WTC11 (cell line): Measurements from ENCODE around the gene LDLRAD4. TPM values are rescaled to one million over a fixed set of nuclear protein-coding genes. Genes with fewer than 3 reads are reported as not detected.

ENCODE experiments used
- ATAC-seq: fragments of 200-7000 bp; cut with Tn5 transposase; 2 replicates; pipeline ENCODE4 v1.10.0; 2021; ENCODE audit warnings: mild to moderate bottlenecking, moderate library complexity
- CTCF ChIA-PET: fragments of 300-600 bp; sonication (Branson Sonifier 250); formaldehyde crosslinking; loops from one replicate; lab custom pipeline; 2021; ENCODE audit warnings: antibody characterized with exemption; lab: Charles Lee
- POLR2A ChIA-PET: fragments of 350-600 bp; sonication (Branson Sonifier 250); formaldehyde crosslinking; loops from one replicate; lab custom pipeline; 2021; ENCODE audit warnings: antibody characterized with exemption; lab: Charles Lee
- DNase-seq: peaks from one replicate; pipeline ENCODE4 v3.0.0; 2021; ENCODE audit warnings: low spot score
- H3K27ac Mint-ChIP-seq: 2 replicates; pipeline ENCODE4 v1.8.0; 2021; ENCODE audit warnings: mixed read lengths
- H3K27me3 Mint-ChIP-seq: 2 replicates; pipeline ENCODE4 v1.8.0; 2021; ENCODE audit warnings: low read depth, mild to moderate bottlenecking, moderate library complexity, mixed read lengths
- H3K36me3 Mint-ChIP-seq: 2 replicates; pipeline ENCODE4 v1.8.0; 2021; ENCODE audit warnings: mixed read lengths
- H3K4me1 Mint-ChIP-seq: 2 replicates; pipeline ENCODE4 v1.8.0; 2022; ENCODE audit warnings: mixed read lengths
- H3K4me3 Mint-ChIP-seq: 2 replicates; pipeline ENCODE4 v1.8.0; 2021; ENCODE audit warnings: mild to moderate bottlenecking, moderate library complexity, mixed read lengths
- H3K9me3 Mint-ChIP-seq: 2 replicates; pipeline ENCODE4 v1.8.0; 2021; ENCODE audit warnings: mixed read lengths
- CREB1 ChIP-seq: sonication (generic); formaldehyde crosslinking; IDR thresholded peaks from 2 replicates; pipeline ENCODE4 v1.8.0; 2023; ENCODE audit warnings: mild to moderate bottlenecking, missing genetic modification reagents
- CREM ChIP-seq: sonication (generic); formaldehyde crosslinking; IDR thresholded peaks from 2 replicates; pipeline ENCODE4 v1.8.1; 2022; ENCODE audit warnings: mild to moderate bottlenecking, missing genetic modification reagents, moderate library complexity
- ESRRA ChIP-seq: sonication (generic); formaldehyde crosslinking; IDR thresholded peaks from 2 replicates; pipeline ENCODE4 v1.8.1; 2022; ENCODE audit warnings: mild to moderate bottlenecking, missing genetic modification reagents, borderline replicate concordance
- GRHL2 ChIP-seq: fragments of 250-450 bp; sonication (Bioruptor Pico); IDR thresholded peaks from 2 replicates; pipeline ENCODE4 v1.8.0; 2022; ENCODE audit warnings: mild to moderate bottlenecking, moderate library complexity; ENCODE audit not compliant: insufficient replicate concordance, severe bottlenecking
- NFYB ChIP-seq: sonication (generic); formaldehyde crosslinking; conservative IDR thresholded peaks from 2 replicates; pipeline ENCODE4 v1.8.0; 2022; ENCODE audit warnings: low read depth, missing genetic modification reagents
- NR2C2 ChIP-seq: sonication (generic); formaldehyde crosslinking; IDR thresholded peaks from 2 replicates; pipeline ENCODE4 v1.8.0; 2022; ENCODE audit warnings: mild to moderate bottlenecking, missing genetic modification reagents
- OVOL2 ChIP-seq: fragments of 250-450 bp; sonication (Bioruptor Pico); IDR thresholded peaks from 2 replicates; pipeline ENCODE4 v1.9.0; 2021; ENCODE audit warnings: mild to moderate bottlenecking, borderline replicate concordance
- RORB ChIP-seq: fragments of 250-450 bp; sonication (Bioruptor Pico); IDR thresholded peaks from 2 replicates; pipeline ENCODE4 v1.9.0; 2021; ENCODE audit warnings: mild to moderate bottlenecking
- SMAD3 ChIP-seq: sonication (generic); formaldehyde crosslinking; IDR thresholded peaks from 2 replicates; pipeline ENCODE4 v1.8.0; 2022; ENCODE audit warnings: missing genetic modification reagents, mild to moderate bottlenecking, borderline replicate concordance
- TEAD1 ChIP-seq: sonication (generic); formaldehyde crosslinking; IDR thresholded peaks from 2 replicates; pipeline ENCODE4 v1.8.0; 2022; ENCODE audit warnings: mild to moderate bottlenecking, missing genetic modification reagents
- ZNF121 ChIP-seq: sonication (generic); formaldehyde crosslinking; IDR thresholded peaks from 2 replicates; pipeline ENCODE4 v1.8.0; 2023; ENCODE audit warnings: missing genetic modification reagents
- ZNF671 ChIP-seq: fragments of 250-450 bp; sonication (Bioruptor Pico); IDR thresholded peaks from 2 replicates; pipeline ENCODE4 v1.8.0; 2021; ENCODE audit warnings: mild to moderate bottlenecking
- total RNA-seq: library from RNA; stranded (reverse); gene quantifications from 3 replicates; pipeline ENCODE4 v1.2.3, GENCODE V29; 2021
- TF ChIP-seq, protein P1 (sequence below): sonication (generic); formaldehyde crosslinking; IDR thresholded peaks from 2 replicates; pipeline ENCODE4 v1.8.1; 2022; ENCODE audit warnings: mild to moderate bottlenecking, moderate library complexity, missing genetic modification reagents
- TF ChIP-seq, protein P2 (sequence below): sonication (generic); formaldehyde crosslinking; IDR thresholded peaks from 2 replicates; pipeline ENCODE4 v1.8.1; 2023; ENCODE audit warnings: mild to moderate bottlenecking, missing genetic modification reagents
- TF ChIP-seq, protein P3 (sequence below): sonication (generic); formaldehyde crosslinking; conservative IDR thresholded peaks from 2 replicates; pipeline ENCODE4 v1.8.1; 2023; ENCODE audit warnings: mild to moderate bottlenecking, low read depth, missing genetic modification reagents, moderate library complexity
- TF ChIP-seq, protein P4 (sequence below): sonication (generic); formaldehyde crosslinking; IDR thresholded peaks from 2 replicates; pipeline ENCODE4 v1.8.1; 2023; ENCODE audit warnings: mild to moderate bottlenecking, missing genetic modification reagents
- TF ChIP-seq, protein P5 (sequence below): fragments of 250-450 bp; sonication (Bioruptor Pico); IDR thresholded peaks from 2 replicates; pipeline ENCODE4 v1.9.0; 2021; ENCODE audit warnings: mild to moderate bottlenecking, borderline replicate concordance
- TF ChIP-seq, protein P6 (sequence below): sonication (generic); formaldehyde crosslinking; IDR thresholded peaks from 2 replicates; pipeline ENCODE4 v1.8.1; 2023; ENCODE audit warnings: mild to moderate bottlenecking, moderate library complexity, missing genetic modification reagents

Gene LDLRAD4
- total RNA-seq, 1 experiment from 2014 or later, result 6.2 TPM

DNA sequence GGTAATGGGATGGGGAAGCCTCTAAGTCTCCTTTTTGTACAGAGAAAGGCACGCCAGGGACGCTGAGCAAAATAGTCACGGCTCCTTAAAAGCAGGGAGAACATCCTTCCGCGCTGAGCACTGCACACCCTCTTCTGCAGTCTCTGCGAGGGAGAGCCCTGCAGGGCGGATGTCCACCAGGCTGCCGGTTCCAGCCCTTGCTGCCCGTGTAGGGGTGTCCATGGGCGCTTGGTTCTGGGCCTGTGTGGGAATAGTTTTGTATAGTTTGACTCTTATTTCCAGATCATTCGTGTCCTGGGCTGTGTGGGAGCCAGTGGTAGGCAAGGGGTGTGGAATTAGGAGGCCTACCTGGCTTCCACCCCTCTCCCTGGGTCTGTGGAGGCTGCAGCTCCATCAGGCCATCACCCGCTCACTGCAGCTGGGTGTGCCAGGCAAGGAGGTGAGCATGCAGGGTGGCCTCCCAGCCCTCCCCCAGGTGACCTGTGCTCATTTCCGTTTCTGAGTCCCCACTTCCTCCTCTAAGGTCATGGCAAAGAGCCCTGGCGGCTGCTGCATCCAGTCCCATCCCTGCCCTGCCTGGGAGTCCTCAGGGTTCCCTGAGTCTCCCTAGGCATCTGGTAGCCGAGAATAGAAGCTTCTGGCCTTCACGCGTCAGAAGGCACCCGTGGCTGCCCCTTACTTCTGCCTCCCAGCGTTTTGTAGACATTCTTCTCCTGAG, 202.6 kb downstream of the LDLRAD4 start (continued):
- TF ChIP-seq, protein P1, sequence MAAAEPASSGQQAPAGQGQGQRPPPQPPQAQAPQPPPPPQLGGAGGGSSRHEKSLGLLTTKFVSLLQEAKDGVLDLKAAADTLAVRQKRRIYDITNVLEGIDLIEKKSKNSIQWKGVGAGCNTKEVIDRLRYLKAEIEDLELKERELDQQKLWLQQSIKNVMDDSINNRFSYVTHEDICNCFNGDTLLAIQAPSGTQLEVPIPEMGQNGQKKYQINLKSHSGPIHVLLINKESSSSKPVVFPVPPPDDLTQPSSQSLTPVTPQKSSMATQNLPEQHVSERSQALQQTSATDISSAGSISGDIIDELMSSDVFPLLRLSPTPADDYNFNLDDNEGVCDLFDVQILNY, result no peak
- TF ChIP-seq TEAD1, result no peak
- TF ChIP-seq, protein P2, sequence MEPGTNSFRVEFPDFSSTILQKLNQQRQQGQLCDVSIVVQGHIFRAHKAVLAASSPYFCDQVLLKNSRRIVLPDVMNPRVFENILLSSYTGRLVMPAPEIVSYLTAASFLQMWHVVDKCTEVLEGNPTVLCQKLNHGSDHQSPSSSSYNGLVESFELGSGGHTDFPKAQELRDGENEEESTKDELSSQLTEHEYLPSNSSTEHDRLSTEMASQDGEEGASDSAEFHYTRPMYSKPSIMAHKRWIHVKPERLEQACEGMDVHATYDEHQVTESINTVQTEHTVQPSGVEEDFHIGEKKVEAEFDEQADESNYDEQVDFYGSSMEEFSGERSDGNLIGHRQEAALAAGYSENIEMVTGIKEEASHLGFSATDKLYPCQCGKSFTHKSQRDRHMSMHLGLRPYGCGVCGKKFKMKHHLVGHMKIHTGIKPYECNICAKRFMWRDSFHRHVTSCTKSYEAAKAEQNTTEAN (CRISPR knock-in tag), result no peak
- no peak for TF ChIP-seq SMAD3 (CRISPR knock-in tag)
- no peak for TF ChIP-seq NFYB
- TF ChIP-seq RORB (CRISPR knock-in tag), result no peak
- no peak for TF ChIP-seq ESRRA (CRISPR knock-in tag)
- no peak for TF ChIP-seq OVOL2
- TF ChIP-seq CREB1 (CRISPR knock-in tag), result no peak
- no peak for TF ChIP-seq ZNF121 (CRISPR knock-in tag)

DNA sequence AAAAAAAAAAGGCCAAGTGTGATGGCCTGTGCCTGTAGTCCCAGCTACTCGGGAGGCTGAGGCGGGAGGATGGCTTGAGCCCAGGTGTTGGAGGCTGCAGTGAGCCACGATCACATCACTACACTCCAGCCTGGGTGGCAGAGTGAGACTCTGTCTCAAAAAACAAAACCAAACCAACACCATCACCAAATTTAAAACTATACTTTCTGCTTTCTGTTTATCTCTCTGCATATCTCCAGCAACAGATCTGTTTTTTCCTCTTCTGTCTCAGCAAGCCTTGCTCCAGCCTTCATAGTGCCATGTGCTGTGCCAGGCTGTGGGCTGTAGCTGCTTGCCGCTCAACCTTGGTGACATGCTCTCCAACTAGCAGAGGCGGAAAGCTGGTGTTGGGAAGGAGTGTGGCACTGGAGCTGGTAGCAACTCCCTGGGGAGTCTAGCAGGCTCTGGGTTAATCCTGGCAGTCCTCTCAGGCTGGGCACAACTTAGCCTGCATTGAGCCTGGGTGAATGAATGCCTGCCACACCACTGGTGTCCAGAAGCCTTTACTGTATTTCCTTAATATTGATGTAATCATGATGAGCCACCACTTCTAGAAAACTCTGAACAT, 204.1 kb downstream of the LDLRAD4 start:
- CTCF ChIA-PET, result no interaction called here
- TF ChIP-seq, protein P3, sequence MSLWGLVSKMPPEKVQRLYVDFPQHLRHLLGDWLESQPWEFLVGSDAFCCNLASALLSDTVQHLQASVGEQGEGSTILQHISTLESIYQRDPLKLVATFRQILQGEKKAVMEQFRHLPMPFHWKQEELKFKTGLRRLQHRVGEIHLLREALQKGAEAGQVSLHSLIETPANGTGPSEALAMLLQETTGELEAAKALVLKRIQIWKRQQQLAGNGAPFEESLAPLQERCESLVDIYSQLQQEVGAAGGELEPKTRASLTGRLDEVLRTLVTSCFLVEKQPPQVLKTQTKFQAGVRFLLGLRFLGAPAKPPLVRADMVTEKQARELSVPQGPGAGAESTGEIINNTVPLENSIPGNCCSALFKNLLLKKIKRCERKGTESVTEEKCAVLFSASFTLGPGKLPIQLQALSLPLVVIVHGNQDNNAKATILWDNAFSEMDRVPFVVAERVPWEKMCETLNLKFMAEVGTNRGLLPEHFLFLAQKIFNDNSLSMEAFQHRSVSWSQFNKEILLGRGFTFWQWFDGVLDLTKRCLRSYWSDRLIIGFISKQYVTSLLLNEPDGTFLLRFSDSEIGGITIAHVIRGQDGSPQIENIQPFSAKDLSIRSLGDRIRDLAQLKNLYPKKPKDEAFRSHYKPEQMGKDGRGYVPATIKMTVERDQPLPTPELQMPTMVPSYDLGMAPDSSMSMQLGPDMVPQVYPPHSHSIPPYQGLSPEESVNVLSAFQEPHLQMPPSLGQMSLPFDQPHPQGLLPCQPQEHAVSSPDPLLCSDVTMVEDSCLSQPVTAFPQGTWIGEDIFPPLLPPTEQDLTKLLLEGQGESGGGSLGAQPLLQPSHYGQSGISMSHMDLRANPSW (CRISPR knock-in tag), result no peak
- TF ChIP-seq ZNF671 (CRISPR knock-in tag), result no peak
- H3K4me1 Mint-ChIP-seq, result peaks cover 7% of the 10 kb centered on the region
- H3K27ac Mint-ChIP-seq, result no peak overlapping the region
- POLR2A ChIA-PET, result no interaction called here
- DNase-seq (no peak), ATAC-seq (no peak)
- H3K36me3 Mint-ChIP-seq, result no peaks in the 10 kb centered on the region
- peaks cover 6% of the 10 kb centered on the region; the same call in 1 of the 2 replicates for H3K9me3 Mint-ChIP-seq
- H3K4me3 Mint-ChIP-seq, result no peak overlapping the region
- H3K27me3 Mint-ChIP-seq, result no peaks in the 10 kb centered on the region

DNA sequence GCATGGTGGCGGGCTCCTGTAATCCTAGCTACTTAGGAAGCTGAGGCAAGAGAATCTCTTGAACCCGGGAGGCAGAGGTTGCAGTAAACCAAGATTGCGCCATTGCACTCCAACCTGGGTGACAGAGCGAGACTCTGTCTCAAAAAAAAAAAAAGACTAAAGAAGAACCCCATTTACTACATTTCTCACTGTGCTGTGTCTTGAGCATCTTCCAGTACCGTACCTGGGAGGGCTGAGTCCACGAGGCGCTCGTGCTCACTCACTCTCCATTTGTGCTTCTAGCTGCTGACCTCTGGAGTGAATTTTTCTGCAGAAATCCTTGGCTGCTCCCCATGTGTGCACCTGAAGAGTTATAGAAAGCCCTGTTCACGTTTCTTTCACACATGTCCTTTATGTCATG, 204.8 kb downstream of the LDLRAD4 start:
- H3K27ac Mint-ChIP-seq, result no peak overlapping the region
- TF ChIP-seq GRHL2 (CRISPR knock-in tag), result no peak
- TF ChIP-seq, protein P4, sequence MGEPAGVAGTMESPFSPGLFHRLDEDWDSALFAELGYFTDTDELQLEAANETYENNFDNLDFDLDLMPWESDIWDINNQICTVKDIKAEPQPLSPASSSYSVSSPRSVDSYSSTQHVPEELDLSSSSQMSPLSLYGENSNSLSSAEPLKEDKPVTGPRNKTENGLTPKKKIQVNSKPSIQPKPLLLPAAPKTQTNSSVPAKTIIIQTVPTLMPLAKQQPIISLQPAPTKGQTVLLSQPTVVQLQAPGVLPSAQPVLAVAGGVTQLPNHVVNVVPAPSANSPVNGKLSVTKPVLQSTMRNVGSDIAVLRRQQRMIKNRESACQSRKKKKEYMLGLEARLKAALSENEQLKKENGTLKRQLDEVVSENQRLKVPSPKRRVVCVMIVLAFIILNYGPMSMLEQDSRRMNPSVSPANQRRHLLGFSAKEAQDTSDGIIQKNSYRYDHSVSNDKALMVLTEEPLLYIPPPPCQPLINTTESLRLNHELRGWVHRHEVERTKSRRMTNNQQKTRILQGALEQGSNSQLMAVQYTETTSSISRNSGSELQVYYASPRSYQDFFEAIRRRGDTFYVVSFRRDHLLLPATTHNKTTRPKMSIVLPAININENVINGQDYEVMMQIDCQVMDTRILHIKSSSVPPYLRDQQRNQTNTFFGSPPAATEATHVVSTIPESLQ (CRISPR knock-in tag), result no peak
- no peak for TF ChIP-seq CREM (CRISPR knock-in tag)
- TF ChIP-seq NR2C2, result no peak
- TF ChIP-seq, protein P5, sequence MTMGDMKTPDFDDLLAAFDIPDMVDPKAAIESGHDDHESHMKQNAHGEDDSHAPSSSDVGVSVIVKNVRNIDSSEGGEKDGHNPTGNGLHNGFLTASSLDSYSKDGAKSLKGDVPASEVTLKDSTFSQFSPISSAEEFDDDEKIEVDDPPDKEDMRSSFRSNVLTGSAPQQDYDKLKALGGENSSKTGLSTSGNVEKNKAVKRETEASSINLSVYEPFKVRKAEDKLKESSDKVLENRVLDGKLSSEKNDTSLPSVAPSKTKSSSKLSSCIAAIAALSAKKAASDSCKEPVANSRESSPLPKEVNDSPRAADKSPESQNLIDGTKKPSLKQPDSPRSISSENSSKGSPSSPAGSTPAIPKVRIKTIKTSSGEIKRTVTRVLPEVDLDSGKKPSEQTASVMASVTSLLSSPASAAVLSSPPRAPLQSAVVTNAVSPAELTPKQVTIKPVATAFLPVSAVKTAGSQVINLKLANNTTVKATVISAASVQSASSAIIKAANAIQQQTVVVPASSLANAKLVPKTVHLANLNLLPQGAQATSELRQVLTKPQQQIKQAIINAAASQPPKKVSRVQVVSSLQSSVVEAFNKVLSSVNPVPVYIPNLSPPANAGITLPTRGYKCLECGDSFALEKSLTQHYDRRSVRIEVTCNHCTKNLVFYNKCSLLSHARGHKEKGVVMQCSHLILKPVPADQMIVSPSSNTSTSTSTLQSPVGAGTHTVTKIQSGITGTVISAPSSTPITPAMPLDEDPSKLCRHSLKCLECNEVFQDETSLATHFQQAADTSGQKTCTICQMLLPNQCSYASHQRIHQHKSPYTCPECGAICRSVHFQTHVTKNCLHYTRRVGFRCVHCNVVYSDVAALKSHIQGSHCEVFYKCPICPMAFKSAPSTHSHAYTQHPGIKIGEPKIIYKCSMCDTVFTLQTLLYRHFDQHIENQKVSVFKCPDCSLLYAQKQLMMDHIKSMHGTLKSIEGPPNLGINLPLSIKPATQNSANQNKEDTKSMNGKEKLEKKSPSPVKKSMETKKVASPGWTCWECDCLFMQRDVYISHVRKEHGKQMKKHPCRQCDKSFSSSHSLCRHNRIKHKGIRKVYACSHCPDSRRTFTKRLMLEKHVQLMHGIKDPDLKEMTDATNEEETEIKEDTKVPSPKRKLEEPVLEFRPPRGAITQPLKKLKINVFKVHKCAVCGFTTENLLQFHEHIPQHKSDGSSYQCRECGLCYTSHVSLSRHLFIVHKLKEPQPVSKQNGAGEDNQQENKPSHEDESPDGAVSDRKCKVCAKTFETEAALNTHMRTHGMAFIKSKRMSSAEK (CRISPR knock-in tag), result no peak
- TF ChIP-seq, protein P6, sequence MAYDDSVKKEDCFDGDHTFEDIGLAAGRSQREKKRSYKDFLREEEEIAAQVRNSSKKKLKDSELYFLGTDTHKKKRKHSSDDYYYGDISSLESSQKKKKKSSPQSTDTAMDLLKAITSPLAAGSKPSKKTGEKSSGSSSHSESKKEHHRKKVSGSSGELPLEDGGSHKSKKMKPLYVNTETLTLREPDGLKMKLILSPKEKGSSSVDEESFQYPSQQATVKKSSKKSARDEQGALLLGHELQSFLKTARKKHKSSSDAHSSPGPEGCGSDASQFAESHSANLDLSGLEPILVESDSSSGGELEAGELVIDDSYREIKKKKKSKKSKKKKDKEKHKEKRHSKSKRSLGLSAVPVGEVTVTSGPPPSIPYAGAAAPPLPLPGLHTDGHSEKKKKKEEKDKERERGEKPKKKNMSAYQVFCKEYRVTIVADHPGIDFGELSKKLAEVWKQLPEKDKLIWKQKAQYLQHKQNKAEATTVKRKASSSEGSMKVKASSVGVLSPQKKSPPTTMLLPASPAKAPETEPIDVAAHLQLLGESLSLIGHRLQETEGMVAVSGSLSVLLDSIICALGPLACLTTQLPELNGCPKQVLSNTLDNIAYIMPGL, result no peak
- CTCF ChIA-PET, result no interaction called here

More for the DNA sequence above, 204.8 kb downstream of the LDLRAD4 start:
- H3K36me3 Mint-ChIP-seq, result no peaks in the 10 kb centered on the region
- peaks cover 13% of the 10 kb centered on the region for H3K4me1 Mint-ChIP-seq
- H3K4me3 Mint-ChIP-seq, result no peak overlapping the region
- peaks cover 6% of the 10 kb centered on the region; the same call in 1 of the 2 replicates for H3K9me3 Mint-ChIP-seq
- ATAC-seq, result no peak
- no peak for DNase-seq
- POLR2A ChIA-PET, result no interaction called here
- no peaks in the 10 kb centered on the region for H3K27me3 Mint-ChIP-seq
